OCI-LY7 (cell line): ENCODE data around the gene SLIT3.

Experiments used
- EZH2phosphoT487 ChIP-seq: fragments of 200-600 bp; sonication (generic); IDR thresholded peaks from 2 replicates; pipeline ENCODE4 v1.6.1; 2018; ENCODE audit warnings: low read depth, borderline replicate concordance, mild to moderate bottlenecking, mixed run types, antibody characterized with exemption, low read length, moderate library complexity, mixed read lengths
- TF ChIP-seq, protein P1 (sequence below): fragments of 200-600 bp; sonication (generic); conservative IDR thresholded peaks from 2 replicates; pipeline ENCODE4 v1.5.1; 2014; ENCODE audit warnings: mild to moderate bottlenecking, antibody characterized with exemption, low read length, moderate library complexity, mixed read lengths

DNA sequence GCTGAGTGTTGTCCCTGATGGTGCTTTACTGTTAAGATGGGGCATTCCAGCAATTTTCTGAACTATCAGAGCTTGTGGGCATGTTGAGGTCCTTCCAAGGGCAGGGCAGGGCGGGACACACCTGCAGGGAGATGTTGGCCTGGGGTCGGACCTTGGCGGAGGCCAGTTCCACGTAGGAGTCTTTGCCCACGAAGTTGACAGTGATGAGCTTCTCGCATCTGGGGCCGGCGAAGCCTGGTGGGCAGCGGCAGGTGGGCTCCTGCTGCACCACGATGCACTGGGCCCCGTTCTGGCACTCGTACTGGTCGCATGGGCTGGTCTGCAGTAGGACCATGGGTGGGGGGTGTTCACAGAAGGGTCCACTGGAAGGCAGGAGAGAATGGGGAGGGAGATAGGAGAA lies 615.4 kb downstream of the SLIT3 start:
- TF ChIP-seq, protein P1, sequence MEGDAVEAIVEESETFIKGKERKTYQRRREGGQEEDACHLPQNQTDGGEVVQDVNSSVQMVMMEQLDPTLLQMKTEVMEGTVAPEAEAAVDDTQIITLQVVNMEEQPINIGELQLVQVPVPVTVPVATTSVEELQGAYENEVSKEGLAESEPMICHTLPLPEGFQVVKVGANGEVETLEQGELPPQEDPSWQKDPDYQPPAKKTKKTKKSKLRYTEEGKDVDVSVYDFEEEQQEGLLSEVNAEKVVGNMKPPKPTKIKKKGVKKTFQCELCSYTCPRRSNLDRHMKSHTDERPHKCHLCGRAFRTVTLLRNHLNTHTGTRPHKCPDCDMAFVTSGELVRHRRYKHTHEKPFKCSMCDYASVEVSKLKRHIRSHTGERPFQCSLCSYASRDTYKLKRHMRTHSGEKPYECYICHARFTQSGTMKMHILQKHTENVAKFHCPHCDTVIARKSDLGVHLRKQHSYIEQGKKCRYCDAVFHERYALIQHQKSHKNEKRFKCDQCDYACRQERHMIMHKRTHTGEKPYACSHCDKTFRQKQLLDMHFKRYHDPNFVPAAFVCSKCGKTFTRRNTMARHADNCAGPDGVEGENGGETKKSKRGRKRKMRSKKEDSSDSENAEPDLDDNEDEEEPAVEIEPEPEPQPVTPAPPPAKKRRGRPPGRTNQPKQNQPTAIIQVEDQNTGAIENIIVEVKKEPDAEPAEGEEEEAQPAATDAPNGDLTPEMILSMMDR = no peak
- no peak for TF ChIP-seq EZH2phosphoT487
